A375 (cell line): ENCODE results near the gene FAM184B. TPM values are rescaled to one million over a fixed set of nuclear protein-coding genes. Genes with fewer than 3 reads are reported as not detected.

Experiments used
- total RNA-seq: library from RNA; depleted of rRNA; stranded (reverse); fragments of >200 nt; shearing (Covaris generic); gene quantifications from 2 replicates; pipeline ENCODE4 v1.2.3, GENCODE V29; 2014; rRNA removed

FAM184B gene
- total RNA-seq, result 0.23 and 0.27 TPM in 2 replicates

GRCh38 chr4:17781300-17782287 is at the start of gene FAM184B:
Gene FAM184B, minus strand, starts transcription at chr4:17781621. Its CDS starts 322 bp downstream, at chr4:17781299.

GRCh38 chr4:17810260-17811077 is 29.0 kb upstream of the FAM184B start, which contains the start of the genes DCAF16 and NCAPG:
Gene DCAF16, minus strand, starts transcription at chr4:17810757. Its CDS starts 6,616 bp downstream, at chr4:17804141.
Gene NCAPG, plus strand, starts transcription at chr4:17810979. Its CDS starts 99 bp downstream, at chr4:17811078.

GRCh38 chr4:17614416-17615299 is 166.8 kb downstream of the FAM184B start, which contains the start of gene MED28:
Gene MED28, plus strand, starts transcription at chr4:17614641. Its CDS starts 14 bp downstream, at chr4:17614655.

Other genes starting within 250 kb of the FAM184B start
- gene LAP3, start 204.4 kb downstream of the FAM184B start, total RNA-seq, result 63.7 and 88.0 TPM in 2 replicates
- 7.4 and 10.4 TPM in 2 replicates for gene MED28, start 167.0 kb downstream of the FAM184B start, total RNA-seq
- 112 and 125 TPM in 2 replicates for gene DCAF16, start 29.1 kb upstream of the FAM184B start, total RNA-seq
- 65.5 and 98.5 TPM in 2 replicates for gene NCAPG, start 29.4 kb upstream of the FAM184B start, total RNA-seq
- gene LCORL, start 240.1 kb upstream of the FAM184B start, total RNA-seq, result 9.1 and 10.2 TPM in 2 replicates